ENCODE data around the gene CD200.
"Not testable (repeated sequence)": the region's sequence is repeated elsewhere in the genome, so short reads cannot be mapped to it uniquely, and the experiment has no call there.

Gene CD200

DNA sequence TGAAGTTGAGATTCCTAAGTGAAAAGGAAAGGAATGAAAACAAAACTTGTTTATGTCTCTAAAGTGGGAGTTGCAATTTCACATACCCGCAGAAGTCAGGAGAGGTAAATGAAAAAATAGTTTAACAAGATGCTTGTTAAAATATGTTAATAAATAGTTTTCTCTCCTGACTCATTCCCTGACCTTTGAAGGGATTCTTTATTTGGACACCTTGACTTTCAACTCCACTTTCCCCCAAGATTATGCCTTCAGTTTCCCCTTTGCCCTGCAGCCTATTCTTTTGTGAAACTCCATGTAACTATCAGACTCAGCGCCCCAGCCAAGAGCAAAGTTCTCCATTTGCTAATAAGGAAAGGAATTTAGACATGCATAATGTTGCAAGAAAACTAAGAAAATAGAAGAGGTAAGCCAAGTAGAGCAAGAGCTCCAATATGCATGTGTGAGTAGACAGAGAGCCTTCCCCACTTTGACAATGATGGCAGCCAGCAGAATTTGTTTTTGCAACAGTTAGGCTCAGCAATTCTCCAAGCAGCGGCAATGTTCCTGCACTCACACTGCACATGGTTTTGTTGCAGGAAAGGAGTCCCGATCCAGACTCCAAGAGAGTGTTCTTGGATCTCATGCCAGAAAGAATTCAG, 61.2 kb downstream of the CD200 start:
- H3K27ac ChIP-seq: no peak overlapping the region
- no peak for DNase-seq (ENCODE audit: low spot score)
- ChIA-PET POLR2A (ENCODE audit: low non-redundant PET) (no interaction called here), CTCF (no interaction called here)
- no peak for TF ChIP-seq CTCF (conservative IDR thresholded peaks at IDR 0.05; ENCODE audit: low read depth)

- ChIA-PET CTCF (interaction anchor here (0.7 to 0.9 kb wide), 2 partner anchors 9 to 33 kb away, joined by 3 read pairs; no protein-coding TSS in a partner anchor), POLR2A (ENCODE audit: low non-redundant PET) (interaction anchor here (0.6 kb wide), 1 partner anchor 60 kb away, joined by 4 read pairs; no protein-coding TSS in a partner anchor)
- DNase-seq (ENCODE audit: low spot score): no peak
- H3K27ac ChIP-seq: no peak overlapping the region
- no peak for TF ChIP-seq CTCF (conservative IDR thresholded peaks at IDR 0.05; ENCODE audit: low read depth)
These were observed 62.4 kb downstream of the CD200 start for GRCh38 chr3:112395181-112395895.

GRCh38 chr3:112395896-112396290, 62.9 kb downstream of the CD200 start:
- CTCF ChIA-PET: interaction anchor here (0.7 kb wide), 1 partner anchor 33 kb away, joined by 3 read pairs; no protein-coding TSS in a partner anchor
- no peak overlapping the region for H3K27ac ChIP-seq
- POLR2A ChIA-PET (ENCODE audit: low non-redundant PET): no interaction called here
- no peak for DNase-seq (ENCODE audit: low spot score)
- TF ChIP-seq CTCF (conservative IDR thresholded peaks at IDR 0.05; ENCODE audit: low read depth): no peak

DNA sequence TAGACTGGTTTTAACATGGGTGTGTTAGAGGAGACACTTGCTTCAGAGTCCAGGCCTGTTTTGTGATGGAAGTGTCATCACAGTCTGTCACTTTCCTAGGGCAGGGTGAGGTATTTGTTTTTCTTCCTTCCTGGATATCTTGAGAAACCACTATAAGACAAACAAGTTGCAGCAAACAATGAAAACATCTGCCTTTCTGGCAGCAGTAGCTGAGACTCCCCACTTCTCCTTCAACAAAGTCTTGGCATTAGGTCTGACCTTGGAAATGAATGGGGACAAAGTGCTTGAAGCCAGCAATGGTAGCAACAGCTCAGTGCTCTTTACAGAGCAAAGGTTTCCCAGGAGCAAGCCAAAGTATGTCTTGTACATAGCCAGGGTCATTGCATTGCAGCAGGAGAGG, 64.6 kb downstream of the CD200 start:
- no peak for DNase-seq (ENCODE audit: low spot score)
- no peak for TF ChIP-seq CTCF (conservative IDR thresholded peaks at IDR 0.05; ENCODE audit: low read depth)
- ChIA-PET POLR2A (ENCODE audit: low non-redundant PET) (no interaction called here), CTCF (no interaction called here)
- H3K27ac ChIP-seq: no peak overlapping the region

DNA sequence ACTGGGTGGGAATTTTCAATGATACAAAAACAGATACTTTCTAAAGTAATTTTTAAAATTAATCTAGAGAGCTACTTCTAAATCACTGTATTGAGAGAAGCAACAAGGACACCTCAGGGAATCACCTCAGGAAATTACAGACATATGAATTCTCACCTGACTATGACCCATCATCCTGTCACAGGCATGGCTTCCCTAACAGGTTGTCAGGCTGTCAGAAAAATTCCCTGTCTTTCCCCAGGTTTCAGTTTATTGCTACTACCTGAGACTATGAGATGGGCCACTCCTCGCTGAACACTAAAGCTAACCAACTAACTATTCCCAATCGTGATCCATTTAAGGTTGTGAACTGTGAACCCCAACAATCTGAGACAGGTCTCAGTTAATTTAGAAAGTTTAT, 66.1 kb downstream of the CD200 start:
- CTCF ChIA-PET: no interaction called here
- no peak overlapping the region for H3K27ac ChIP-seq
- POLR2A ChIA-PET (ENCODE audit: low non-redundant PET): no interaction called here

GRCh38 chr3:112399554-112399953, 66.6 kb downstream of the CD200 start:
- POLR2A ChIA-PET (ENCODE audit: low non-redundant PET); DNase-seq (ENCODE audit: low spot score); CTCF ChIA-PET; H3K27ac ChIP-seq: not testable (repeated sequence)

More for the DNA sequence above, 66.1 kb downstream of the CD200 start:
- no peak for TF ChIP-seq CTCF (conservative IDR thresholded peaks at IDR 0.05; ENCODE audit: low read depth)
- no peak for DNase-seq (ENCODE audit: low spot score)

DNA sequence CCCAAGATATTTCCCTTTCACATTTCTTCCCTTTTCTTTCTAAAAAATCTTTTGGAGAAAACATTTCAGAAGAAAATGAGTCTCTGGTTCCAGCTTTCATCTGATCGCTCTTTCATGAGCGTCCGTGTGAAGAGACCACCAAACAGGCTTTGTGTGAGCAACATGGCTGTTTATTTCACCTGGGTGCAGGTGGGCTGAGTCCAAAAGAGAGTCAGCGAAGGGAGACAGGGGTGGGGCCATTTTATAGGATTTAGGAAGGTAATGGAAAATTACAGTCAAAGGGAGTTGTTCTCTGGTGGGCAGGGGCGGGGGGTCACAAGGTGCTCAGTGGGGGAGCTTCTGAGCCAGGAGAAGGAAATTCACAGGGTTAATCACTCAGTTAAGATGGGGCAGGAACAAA, 67.4 kb downstream of the CD200 start:
- H3K27ac ChIP-seq; POLR2A ChIA-PET (ENCODE audit: low non-redundant PET); CTCF ChIA-PET; DNase-seq (ENCODE audit: low spot score): not testable (repeated sequence)

Data from RWPE1 (cell line).